Measurements from ENCODE around the gene C21orf91.
A peak's percentile ranks its signal among the peaks of the same experiment; 100 is the strongest.

The C21orf91 gene

GRCh38 chr21:17813353-17813752 is 5.8 kb downstream of the C21orf91 start:
- H3K36me3 ChIP-seq (ENCODE audit: insufficient read depth, low read length), result peaks cover 50% of the 10 kb centered on the region
- no peak for TF ChIP-seq EZH2phosphoT487 (IDR thresholded peaks at IDR 0.05; ENCODE audit: borderline replicate concordance)
- TF ChIP-seq CTCF (conservative IDR thresholded peaks at IDR 0.05; ENCODE audit: low read length), result no peak
- H3F3A ChIP-seq (ENCODE audit: low read depth), result no peaks in the 10 kb centered on the region
- no peaks in the 10 kb centered on the region for H3K9me2 ChIP-seq (replicated peaks; ENCODE audit: low read depth, low read length)
- H3K79me2 ChIP-seq (ENCODE audit: insufficient read depth, low read length), result peaks cover 97% of the 10 kb centered on the region
- peaks cover 15% of the 10 kb centered on the region for H3K9me3 ChIP-seq (ENCODE audit: insufficient read depth, low read depth, low read length)
- H3K4me2 ChIP-seq (ENCODE audit: low read depth, low read length, poor library complexity, severe bottlenecking), result peak overlapping the region; percentile 91
- H3K4me3 ChIP-seq (ENCODE audit: low read length, poor library complexity, severe bottlenecking), result peak overlapping the region; percentile 89
- peaks cover 67% of the 10 kb centered on the region for H4K20me1 ChIP-seq (ENCODE audit: insufficient read depth, low read length, poor library complexity, severe bottlenecking)
- H2AFZ ChIP-seq (ENCODE audit: low read length), result no peak overlapping the region
- H3K4me1 ChIP-seq (ENCODE audit: insufficient read depth, low read length, poor library complexity, severe bottlenecking), result peaks cover 63% of the 10 kb centered on the region
- no peaks in the 10 kb centered on the region for H3K27me3 ChIP-seq (ENCODE audit: insufficient read depth, low read length, poor library complexity, severe bottlenecking)
- no peak overlapping the region for H3K9ac ChIP-seq (ENCODE audit: low read depth, low read length, poor library complexity, severe bottlenecking)

- Histone ChIP-seq H3K9ac (ENCODE audit: low read depth, low read length, poor library complexity, severe bottlenecking) (peak overlapping the region; percentile 18), H3K27me3 (ENCODE audit: insufficient read depth, low read length, poor library complexity, severe bottlenecking) (no peaks in the 10 kb centered on the region), H3K9me3 (ENCODE audit: insufficient read depth, low read depth, low read length) (peaks cover 24% of the 10 kb centered on the region), H2AFZ (ENCODE audit: low read length) (no peak overlapping the region), H3K36me3 (ENCODE audit: insufficient read depth, low read length) (peaks cover 45% of the 10 kb centered on the region), H3F3A (ENCODE audit: low read depth) (no peaks in the 10 kb centered on the region), H3K4me3 (ENCODE audit: low read length, poor library complexity, severe bottlenecking) (no peak overlapping the region), H3K4me1 (ENCODE audit: insufficient read depth, low read length, poor library complexity, severe bottlenecking) (peaks cover 26% of the 10 kb centered on the region), H4K20me1 (ENCODE audit: insufficient read depth, low read length, poor library complexity, severe bottlenecking) (no peaks in the 10 kb centered on the region), H3K4me2 (ENCODE audit: low read depth, low read length, poor library complexity, severe bottlenecking) (no peak overlapping the region), H3K79me2 (ENCODE audit: insufficient read depth, low read length) (peaks cover 75% of the 10 kb centered on the region), H3K9me2 (replicated peaks; ENCODE audit: low read depth, low read length) (no peaks in the 10 kb centered on the region)
- TF ChIP-seq CTCF (conservative IDR thresholded peaks at IDR 0.05; ENCODE audit: low read length) (no peak), EZH2phosphoT487 (IDR thresholded peaks at IDR 0.05; ENCODE audit: borderline replicate concordance) (no peak)
Measured at GRCh38 chr21:17805966-17806365, 13.2 kb downstream of the C21orf91 start.

GRCh38 chr21:17803536-17803935 is 15.6 kb downstream of the C21orf91 start:
- H3K4me3 ChIP-seq (ENCODE audit: low read length, poor library complexity, severe bottlenecking), result no peak overlapping the region
- H3K4me1 ChIP-seq (ENCODE audit: insufficient read depth, low read length, poor library complexity, severe bottlenecking), result peaks cover 36% of the 10 kb centered on the region
- H3K9ac ChIP-seq (ENCODE audit: low read depth, low read length, poor library complexity, severe bottlenecking), result no peak overlapping the region
- H3K79me2 ChIP-seq (ENCODE audit: insufficient read depth, low read length), result peaks cover 73% of the 10 kb centered on the region
- no peaks in the 10 kb centered on the region for H3K27me3 ChIP-seq (ENCODE audit: insufficient read depth, low read length, poor library complexity, severe bottlenecking)
- TF ChIP-seq CTCF (conservative IDR thresholded peaks at IDR 0.05; ENCODE audit: low read length) (no peak), EZH2phosphoT487 (IDR thresholded peaks at IDR 0.05; ENCODE audit: borderline replicate concordance) (no peak)
- H3K4me2 ChIP-seq (ENCODE audit: low read depth, low read length, poor library complexity, severe bottlenecking), result no peak overlapping the region
- H2AFZ ChIP-seq (ENCODE audit: low read length), result no peak overlapping the region
- H3F3A ChIP-seq (ENCODE audit: low read depth), result no peaks in the 10 kb centered on the region
- H3K9me3 ChIP-seq (ENCODE audit: insufficient read depth, low read depth, low read length), result peaks cover 11% of the 10 kb centered on the region
- peaks cover 21% of the 10 kb centered on the region for H3K36me3 ChIP-seq (ENCODE audit: insufficient read depth, low read length)
- peaks cover 5% of the 10 kb centered on the region for H4K20me1 ChIP-seq (ENCODE audit: insufficient read depth, low read length, poor library complexity, severe bottlenecking)
- no peaks in the 10 kb centered on the region for H3K9me2 ChIP-seq (replicated peaks; ENCODE audit: low read depth, low read length)

All from Loucy (cell line).